ENCODE results near the gene PI4K2A.
"Not testable (repeated sequence)": the region's sequence is repeated elsewhere in the genome, so short reads cannot be mapped to it uniquely, and the experiment has no call there.

PI4K2A gene

GRCh38 chr10:97632949-97633884 lies 7.3 kb upstream of the PI4K2A start, which contains the start of gene MORN4:
Gene MORN4, minus strand, starts transcription at chr10:97633500. Its CDS starts 13,847 bp downstream, at chr10:97619653.
- peak; percentile 93 for DNase-seq

GRCh38 chr10:97633921-97634320 lies 6.5 kb upstream of the PI4K2A start:
- peak; percentile 18 for DNase-seq

DNA sequence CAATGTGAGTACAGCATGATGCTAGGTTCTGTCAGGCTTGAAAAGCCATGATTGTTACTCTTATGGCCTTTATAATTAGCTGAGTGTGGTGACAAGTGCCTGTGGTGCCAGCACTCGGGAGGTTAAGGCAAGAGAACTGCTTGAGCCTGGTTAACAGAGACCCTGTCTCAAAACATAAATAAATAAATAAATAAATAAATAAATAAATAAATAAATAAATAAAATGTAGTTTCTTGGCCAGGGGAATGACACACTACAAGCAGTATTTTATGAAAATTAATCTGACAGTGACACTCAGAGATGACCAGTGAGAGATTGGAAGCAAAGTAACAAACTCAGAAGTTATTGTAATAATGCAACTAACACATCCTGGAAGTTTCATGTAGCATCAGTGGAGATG lies 4.9 kb upstream of the PI4K2A start:
- no peak for DNase-seq

- DNase-seq: not testable (repeated sequence)
These were observed 1.4 kb upstream of the PI4K2A start for GRCh38 chr10:97639090-97639489.

DNA sequence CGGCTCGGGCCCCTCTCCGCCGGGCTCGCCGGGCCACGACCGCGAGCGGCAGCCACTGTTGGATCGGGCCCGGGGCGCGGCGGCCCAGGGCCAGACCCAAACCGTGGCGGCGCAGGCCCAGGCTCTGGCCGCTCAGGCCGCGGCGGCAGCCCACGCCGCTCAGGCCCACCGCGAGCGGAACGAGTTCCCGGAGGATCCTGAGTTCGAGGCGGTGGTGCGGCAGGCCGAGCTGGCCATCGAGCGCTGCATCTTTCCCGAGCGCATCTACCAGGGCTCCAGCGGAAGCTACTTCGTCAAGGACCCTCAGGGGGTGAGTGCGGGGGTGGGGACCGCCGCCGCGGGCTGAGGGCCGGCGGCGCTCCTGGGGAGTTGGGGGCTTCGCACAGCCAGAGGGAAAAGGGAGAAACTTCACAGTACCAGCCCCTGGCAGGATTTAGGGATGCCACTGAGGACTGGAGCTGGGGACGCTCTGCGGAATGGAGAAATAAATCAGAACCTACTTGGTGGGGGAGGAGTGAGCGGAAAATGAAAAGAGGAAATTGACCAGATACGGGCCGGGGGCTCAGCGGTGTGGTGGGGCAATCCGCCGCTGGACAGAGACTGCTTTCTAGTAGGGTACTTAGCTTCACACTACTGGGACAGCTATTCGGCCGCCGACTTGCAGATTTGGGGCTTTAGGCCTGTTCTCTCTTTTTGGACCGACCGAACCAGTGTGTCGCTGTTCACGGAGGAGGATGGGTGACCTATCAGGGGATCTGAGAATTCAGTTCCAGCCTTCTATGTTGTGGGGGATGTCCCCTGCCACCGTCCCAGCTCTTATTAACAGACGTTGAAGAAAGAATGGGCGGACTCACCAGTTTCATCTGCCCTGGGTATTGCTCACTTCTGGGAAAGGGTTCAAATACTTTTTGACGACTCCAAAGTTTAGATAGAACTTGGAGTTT lies 669 bp downstream of the PI4K2A start:
- DNase-seq: peak; percentile 39

GRCh38 chr10:97642471-97643159 lies 2.1 kb downstream of the PI4K2A start:
- DNase-seq: not testable (repeated sequence)

DNA sequence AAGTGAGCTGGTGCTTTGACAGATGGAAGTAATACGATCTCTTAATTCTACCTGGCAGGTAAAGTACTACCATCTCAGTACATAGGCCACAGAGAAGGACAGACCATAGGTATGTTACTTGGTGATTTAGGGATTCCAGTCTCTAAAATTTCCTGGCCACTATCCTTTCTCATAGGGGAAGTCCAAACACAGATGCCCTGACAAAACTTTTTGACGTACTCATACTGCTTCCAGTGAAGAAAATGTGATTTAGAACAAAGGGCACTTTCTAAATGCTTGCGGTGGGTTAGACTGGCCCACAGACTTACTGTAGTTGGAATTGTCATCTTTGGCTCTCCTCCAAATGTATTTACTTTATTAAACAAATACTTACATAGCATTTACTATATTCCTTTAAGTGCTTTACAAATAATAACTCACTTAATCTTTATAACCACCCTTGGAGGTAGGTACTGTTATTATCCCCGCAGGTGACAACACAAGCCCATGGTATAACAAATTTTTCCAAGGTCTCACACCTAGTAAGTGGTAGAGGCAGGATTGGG lies 3.0 kb downstream of the PI4K2A start:
- DNase-seq: no peak

- DNase-seq: no peak
These were observed 4.5 kb downstream of the PI4K2A start for GRCh38 chr10:97644936-97645335.

GRCh38 chr10:97647556-97647955 lies 7.1 kb downstream of the PI4K2A start:
- peak; percentile 50 for DNase-seq

DNA sequence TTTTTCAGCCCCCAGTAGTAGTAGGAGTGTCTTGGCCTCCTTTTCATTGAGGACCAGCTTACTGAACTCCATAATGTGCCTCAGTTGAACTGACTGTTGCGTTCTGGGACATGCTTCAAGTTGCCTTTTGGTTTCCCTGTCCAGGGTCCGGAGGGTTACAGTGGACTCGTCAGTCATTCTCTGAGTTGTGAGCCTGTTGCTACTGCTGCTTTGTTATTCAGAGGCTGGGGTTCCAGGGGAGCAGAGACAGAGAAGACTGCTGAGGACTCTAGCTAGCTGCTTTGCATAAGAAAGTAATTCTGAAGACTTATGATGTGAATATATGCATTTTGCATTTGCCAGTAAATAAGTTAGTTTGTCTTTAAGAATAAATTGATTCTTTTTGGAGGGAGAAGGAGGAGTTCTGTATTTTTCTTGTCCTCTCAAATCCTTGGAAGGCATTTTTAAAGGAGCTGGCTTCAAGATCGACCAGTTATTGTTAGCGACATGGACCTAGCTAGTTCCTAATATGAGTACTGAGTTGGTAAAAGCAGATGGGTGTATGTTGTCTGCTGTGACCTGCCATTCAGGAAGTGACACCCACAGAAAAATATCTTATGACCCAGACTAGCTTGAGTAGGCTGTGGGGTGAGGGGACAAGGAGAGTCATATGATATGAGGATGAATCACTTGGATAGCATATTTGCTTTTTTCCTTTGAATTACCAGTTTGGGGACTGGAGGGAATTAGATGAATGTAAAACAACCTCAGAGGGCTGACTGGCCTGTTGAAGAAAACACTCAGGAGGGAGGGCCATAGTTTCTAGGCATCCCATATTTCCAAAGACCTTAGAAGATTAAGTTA lies 8.3 kb downstream of the PI4K2A start:
- peak; percentile 99 for DNase-seq

DNA sequence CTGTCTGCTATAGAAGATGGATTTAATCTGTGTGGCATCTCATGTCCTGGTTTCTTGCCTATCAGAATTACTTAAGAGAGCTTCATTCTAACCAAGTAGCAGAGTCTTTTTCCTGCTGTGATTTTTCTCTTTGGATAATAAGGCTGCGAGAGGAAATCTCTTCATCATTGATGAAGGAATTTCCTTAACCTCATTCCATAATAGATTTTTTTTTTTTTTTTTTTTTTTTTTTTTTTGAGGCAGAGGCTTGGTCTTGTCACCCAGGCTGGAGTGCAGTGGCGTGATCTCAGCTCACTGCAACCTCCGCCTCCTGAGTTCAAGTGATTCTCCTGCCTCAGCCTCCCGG lies 8.9 kb downstream of the PI4K2A start:
- not testable (repeated sequence) for DNase-seq

DNA sequence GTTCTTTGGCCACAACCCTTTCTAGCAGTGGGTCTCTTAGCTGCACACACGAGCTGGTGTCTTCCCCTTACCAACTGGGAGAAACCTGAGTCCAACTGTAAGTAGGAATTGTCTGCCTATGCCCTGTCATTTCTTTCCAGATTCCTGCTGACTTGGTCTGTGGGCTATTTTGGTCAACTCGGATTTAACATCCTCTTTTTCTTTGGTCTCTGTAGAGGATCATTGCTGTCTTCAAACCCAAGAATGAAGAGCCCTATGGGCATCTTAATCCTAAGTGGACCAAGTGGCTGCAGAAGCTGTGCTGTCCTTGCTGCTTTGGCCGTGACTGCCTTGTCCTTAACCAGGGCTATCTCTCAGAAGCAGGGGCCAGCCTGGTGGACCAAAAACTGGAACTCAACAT lies 10.3 kb downstream of the PI4K2A start:
- no peak for DNase-seq

- DNase-seq: no peak
These were observed 11.3 kb downstream of the PI4K2A start for GRCh38 chr10:97651773-97652172.

- no peak for DNase-seq
These were observed 16.3 kb downstream of the PI4K2A start for GRCh38 chr10:97656777-97657176.

GRCh38 chr10:97659589-97659988 lies 19.1 kb downstream of the PI4K2A start:
- no peak for DNase-seq

DNA sequence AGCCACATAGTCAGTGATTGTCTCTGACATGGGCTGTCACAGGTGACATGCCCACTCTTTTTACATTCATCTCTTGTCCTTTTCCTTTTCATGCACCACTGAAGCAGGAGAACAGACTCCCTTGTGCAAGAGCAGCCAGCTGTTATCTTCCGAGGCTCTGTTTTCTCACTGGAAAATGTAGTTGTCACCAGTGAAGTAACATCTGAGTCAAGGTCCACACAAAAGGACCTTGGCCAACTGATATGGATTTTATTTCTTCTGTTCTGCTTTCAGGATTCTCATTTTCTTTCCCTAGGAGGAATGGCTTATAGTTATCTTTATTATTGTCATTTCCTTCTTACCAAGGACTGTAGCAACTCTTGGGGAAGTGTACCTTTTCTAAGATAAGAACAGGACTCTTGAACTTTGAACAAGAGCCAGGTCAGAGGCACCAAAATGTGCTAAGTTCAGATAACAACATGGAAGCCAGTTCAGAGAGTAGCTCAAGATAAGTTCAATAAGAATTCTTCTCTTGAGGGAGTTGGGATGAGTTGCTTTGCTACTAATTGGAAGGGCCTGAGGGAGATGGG lies 23.9 kb downstream of the PI4K2A start:
- no peak for DNase-seq

DNA sequence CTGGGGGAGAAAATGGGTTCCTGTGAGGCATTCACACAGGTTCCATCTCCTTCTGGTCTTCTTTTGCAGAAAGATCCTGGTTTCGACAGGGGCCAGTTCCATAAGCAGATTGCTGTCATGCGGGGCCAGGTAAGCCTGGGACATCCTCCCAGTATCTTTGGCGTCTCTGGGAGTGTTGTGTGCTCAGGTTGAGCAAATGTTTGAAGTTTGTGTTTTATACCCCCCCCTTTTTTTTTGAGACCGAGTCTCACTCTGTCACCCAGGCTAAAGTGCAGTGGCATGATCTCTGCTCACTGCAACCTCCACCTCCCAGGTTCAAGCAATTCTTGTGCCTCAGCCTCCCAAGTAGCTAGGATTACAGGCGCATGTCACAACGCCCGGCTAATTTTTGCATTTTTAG lies 26.5 kb downstream of the PI4K2A start:
- DNase-seq: no peak

DNA sequence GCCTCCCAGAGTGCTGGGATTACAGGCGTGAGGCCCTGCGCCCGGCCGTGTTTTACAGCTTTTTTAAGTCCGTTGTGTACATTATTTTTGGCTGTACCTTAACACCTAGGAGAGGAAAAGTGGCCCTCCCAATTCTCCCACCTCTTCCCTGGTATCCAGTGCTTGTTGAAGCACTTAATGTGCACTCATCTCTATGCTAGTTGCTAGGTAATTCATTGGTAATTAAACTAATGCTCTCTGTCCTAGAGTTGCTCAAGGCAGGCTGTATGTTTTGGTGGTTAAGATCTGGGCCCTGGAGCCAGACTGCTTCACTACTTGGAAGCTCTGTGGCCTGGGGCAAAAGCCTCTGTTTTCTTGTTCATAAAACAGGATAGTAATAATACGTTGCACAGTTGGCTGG lies 27.0 kb downstream of the PI4K2A start:
- DNase-seq: no peak

DNA sequence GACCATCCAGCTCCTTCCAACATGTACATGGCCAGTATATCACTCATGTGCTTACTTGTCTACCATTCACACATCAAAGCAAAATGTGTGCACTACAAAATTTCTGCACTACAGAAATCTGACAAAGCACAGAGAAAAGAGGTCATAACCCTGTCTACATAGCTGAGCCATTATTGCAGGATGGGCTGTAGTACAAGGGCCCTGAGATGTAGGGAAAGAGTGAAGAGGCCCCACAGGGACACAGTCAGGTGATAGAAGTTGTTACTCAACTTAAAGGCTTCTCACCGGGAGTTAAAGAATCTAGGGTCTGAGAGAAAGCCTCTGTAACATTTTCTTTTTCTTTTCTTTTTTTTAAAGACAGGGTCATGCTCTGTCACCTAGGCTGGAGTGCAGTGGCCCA lies 29.1 kb downstream of the PI4K2A start:
- no peak for DNase-seq

DNA sequence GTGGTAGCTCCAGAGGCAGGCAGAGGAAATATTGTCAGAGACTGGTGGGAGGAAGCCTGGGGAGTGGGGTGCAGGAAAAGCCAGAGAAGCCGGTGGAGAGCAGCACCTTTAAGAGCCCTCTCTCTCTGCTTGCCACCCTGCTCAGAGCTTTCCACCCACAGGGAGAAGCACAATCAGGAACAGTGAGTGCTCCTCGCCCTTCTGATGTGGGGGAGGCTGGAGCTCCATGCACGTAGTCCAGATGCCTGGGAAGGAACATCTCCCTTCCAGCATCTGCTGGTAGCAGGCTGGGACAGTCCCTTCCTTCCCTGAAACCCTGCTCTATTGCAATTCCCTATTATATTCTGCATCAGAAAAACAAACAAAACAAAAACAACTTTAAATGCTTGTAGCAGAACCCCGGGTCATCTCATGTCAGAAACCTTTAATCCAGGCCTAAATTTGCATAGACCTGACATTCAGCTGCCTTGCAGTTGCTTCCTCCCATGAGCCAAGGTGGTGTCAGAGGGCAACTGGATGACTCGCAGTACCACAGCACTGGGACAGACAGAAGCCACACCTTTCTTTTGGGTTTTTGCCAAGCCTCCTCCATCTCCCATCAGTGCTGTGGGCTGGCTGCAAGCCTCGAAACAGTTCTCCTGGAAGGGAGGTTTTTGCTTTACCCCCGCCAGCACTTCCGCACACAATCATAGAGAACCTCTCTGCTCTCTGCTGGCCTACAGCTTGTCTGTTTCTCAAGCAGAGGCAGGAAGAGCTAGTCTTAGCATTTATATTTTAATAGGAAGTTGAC lies 33.5 kb downstream of the PI4K2A start:
- peak; percentile 50 for DNase-seq

Data from fibroblast of skin of back (primary cell).